H7 (cell line): ENCODE results near the gene PROK1. TPM values are rescaled to one million over a fixed set of nuclear protein-coding genes. Genes with fewer than 3 reads are reported as not detected.
A peak's percentile ranks its signal among the peaks of the same experiment; 100 is the strongest.
"Not testable (repeated sequence)": the region's sequence is repeated elsewhere in the genome, so short reads cannot be mapped to it uniquely, and the experiment has no call there.

Source experiments
- DNase-seq: peaks from one replicate; pipeline ENCODE4 v3.0.0; 2012
- H3K27me3 ChIP-seq: 2 replicates; pipeline ENCODE4 v1.6.0; 2011; ENCODE audit warnings: mild to moderate bottlenecking, low read length; ENCODE audit not compliant: control insufficient read depth, insufficient read depth
- H3K36me3 ChIP-seq: replicated peaks from 2 replicates; pipeline ENCODE4 v1.5.1; 2011; ENCODE audit warnings: low read length; ENCODE audit not compliant: control insufficient read depth, insufficient read depth
- H3K4me3 ChIP-seq: 2 replicates; pipeline ENCODE4 v1.5.1; 2011; ENCODE audit warnings: low read depth, mild to moderate bottlenecking, control low read depth, low read length, moderate library complexity; ENCODE audit not compliant: insufficient read depth
- total RNA-seq: library from RNA; depleted of rRNA; stranded (reverse); fragments of >200 nt; shearing (Covaris generic); gene quantifications from 2 replicates; pipeline ENCODE4 v1.2.3, GENCODE V29; 2014; rRNA removed

The PROK1 gene, protein sequence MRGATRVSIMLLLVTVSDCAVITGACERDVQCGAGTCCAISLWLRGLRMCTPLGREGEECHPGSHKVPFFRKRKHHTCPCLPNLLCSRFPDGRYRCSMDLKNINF
- total RNA-seq = not detected in 2 replicates

GRCh38 chr1:110450929-110451328, at the start of gene PROK1:
TSS of gene PROK1 (plus strand) at chr1:110451149. CDS start at chr1:110451217, 68 bp downstream.
- H3K27me3 ChIP-seq = no peaks in the 10 kb centered on the region
- no peak for DNase-seq
- H3K36me3 ChIP-seq = no peaks in the 10 kb centered on the region
- H3K4me3 ChIP-seq = no peak within 1 kb of the TSS

GRCh38 chr1:110403805-110404204, 47.1 kb upstream of the PROK1 start:
- Histone ChIP-seq H3K36me3 (peaks cover 16% of the 10 kb centered on the region), H3K4me3 (no peak overlapping the region)

DNA sequence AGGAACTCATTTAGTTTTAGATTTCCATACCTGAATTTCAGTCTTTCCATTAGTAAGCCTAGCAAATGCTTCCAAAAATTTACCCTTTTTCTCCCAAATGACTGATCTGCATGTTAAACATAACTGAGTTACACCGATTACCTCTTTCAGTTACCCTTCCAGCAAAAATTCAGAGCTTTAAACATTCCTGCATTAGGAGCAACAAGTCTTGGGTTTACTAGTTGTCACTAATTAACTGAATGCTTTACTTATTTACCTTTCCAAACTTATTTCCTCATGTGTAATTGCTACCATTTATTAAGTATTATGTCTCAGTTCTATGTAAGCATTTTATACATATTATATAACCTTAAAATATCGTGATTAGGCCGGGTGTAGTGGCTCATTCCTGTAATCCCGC, 46.5 kb upstream of the PROK1 start:
- Histone ChIP-seq H3K36me3 (peaks cover 16% of the 10 kb centered on the region), H3K27me3 (no peaks in the 10 kb centered on the region), H3K4me3 (no peak overlapping the region)
- DNase-seq = no peak

More at GRCh38 chr1:110403805-110404204, 47.1 kb upstream of the PROK1 start:
- no peaks in the 10 kb centered on the region for H3K27me3 ChIP-seq
- DNase-seq = no peak

DNA sequence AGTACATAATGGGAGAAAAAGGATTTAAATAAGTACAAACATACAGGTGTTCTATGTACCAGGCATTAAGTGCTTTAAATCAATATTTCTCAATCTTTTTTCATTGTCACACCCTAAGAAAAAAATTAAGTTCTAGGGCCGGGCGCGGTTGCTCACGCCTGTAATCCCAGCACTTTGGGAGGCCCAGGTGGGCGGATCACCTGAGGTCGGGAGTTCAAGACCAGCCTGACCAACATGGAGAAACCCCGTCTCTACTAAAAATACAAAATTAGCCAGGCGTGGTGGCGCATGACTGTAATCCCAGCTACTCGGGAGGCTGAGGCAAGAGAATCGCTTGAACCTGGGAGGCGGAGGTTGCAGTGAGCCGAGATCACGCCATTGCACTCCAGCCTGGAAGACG, 44.5 kb upstream of the PROK1 start:
- not testable (repeated sequence) for DNase-seq, H3K4me3 ChIP-seq, H3K27me3 ChIP-seq
- peaks cover 13% of the 10 kb centered on the region for H3K36me3 ChIP-seq

- DNase-seq = peak; percentile 83
- Histone ChIP-seq H3K27me3 (no peaks in the 10 kb centered on the region), H3K4me3 (peak within 1 kb of the TSS; percentile 85), H3K36me3 (peaks cover 7% of the 10 kb centered on the region)
Measured at GRCh38 chr1:110407260-110408210, 43.4 kb upstream of the PROK1 start, which contains the start of gene LAMTOR5. TSS of gene LAMTOR5 (minus strand) at chr1:110407694. CDS start at chr1:110407620, 74 bp downstream.

- Histone ChIP-seq H3K36me3 (peaks cover 3% of the 10 kb centered on the region; the same call in 1 of the 2 replicates), H3K4me3 (no peak overlapping the region), H3K27me3 (no peaks in the 10 kb centered on the region)
- no peak for DNase-seq
Measured at GRCh38 chr1:110408488-110408887, 42.5 kb upstream of the PROK1 start.

GRCh38 chr1:110409316-110409715, 41.6 kb upstream of the PROK1 start:
- Histone ChIP-seq H3K4me3 (no peak overlapping the region), H3K27me3 (no peaks in the 10 kb centered on the region), H3K36me3 (no peaks in the 10 kb centered on the region; the same call in 1 of the 2 replicates)
- DNase-seq = no peak

DNA sequence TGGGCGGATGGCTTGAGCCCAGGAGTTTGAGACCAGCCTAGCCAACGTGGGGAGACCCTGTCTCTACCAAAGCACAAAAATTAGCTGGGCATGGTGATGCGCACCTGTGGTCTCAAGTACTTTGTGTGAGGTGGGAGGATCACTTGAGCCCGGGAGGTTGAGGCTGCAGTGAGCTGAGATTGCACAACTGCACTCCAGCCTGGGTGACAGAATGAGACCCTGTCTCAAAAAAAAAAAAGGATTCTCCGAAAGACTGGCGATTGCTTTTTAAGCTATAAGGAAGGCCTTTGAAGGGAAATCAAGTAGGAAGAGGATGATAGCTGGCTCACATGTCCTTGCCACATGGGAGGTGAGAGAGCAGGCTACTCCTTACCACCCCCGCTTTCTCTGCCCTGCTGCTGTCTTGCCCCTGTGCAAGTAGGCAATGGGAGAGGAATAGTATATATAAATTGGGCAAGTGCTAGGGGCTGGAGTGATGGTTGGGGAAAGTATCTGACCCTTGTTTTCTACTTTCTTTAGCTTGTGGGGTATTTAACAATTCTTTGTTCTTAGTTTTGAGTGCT, 39.7 kb upstream of the PROK1 start:
- no peak for DNase-seq
- Histone ChIP-seq H3K36me3 (no peaks in the 10 kb centered on the region), H3K27me3 (no peaks in the 10 kb centered on the region), H3K4me3 (no peak overlapping the region)

- no peaks in the 10 kb centered on the region for H3K27me3 ChIP-seq
- DNase-seq = peak; percentile 84
- H3K4me3 ChIP-seq = no peak overlapping the region
- H3K36me3 ChIP-seq = no peaks in the 10 kb centered on the region
Measured at GRCh38 chr1:110412576-110412975, 38.4 kb upstream of the PROK1 start.

DNA sequence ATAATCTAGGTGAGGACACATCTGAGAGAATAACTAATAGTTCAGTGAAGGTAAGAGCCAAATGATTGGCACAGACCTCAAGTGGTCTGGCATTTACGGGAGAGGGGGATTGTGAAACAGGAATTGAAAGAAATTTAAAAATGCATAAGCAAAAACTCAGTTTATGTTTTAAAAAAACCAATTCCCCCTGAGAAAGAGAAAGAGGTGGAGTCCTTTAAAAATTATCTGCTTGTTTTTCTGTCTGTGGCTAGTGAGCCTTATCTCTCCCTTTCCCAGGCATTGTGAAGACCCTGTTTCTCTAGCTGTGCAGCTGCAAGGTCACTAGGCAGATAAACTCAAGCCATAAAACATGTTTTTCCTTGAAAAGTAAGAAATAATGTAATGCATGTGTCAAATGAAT, 37.9 kb upstream of the PROK1 start:
- not testable (repeated sequence) for H3K36me3 ChIP-seq, H3K27me3 ChIP-seq, H3K4me3 ChIP-seq, DNase-seq

DNA sequence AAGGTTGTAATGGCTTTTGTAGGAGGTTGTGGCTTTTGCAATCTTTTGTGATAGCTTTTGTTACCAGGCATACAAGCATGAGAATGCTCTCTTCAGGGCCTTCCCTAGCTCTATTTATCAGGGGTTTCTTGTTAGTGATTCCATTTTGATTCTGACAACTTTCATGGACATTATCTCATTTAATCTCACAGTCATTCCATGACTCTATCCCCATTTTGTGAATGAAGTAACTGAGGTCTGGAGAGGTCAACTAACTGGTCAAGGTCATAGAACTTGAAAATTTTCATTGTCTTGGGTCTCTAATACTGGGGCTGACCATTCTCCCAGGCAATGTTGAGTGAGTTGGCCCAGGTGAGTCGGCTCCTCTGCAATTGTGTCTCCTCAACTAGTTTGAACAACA, 32.2 kb upstream of the PROK1 start:
- no peaks in the 10 kb centered on the region for H3K36me3 ChIP-seq
- DNase-seq = no peak
- H3K27me3 ChIP-seq = no peaks in the 10 kb centered on the region
- H3K4me3 ChIP-seq = no peak overlapping the region

- Histone ChIP-seq H3K27me3 (no peaks in the 10 kb centered on the region), H3K4me3 (no peak overlapping the region), H3K36me3 (no peaks in the 10 kb centered on the region)
- no peak for DNase-seq
Measured at GRCh38 chr1:110420023-110420662, 30.8 kb upstream of the PROK1 start.

GRCh38 chr1:110420874-110421793, 29.8 kb upstream of the PROK1 start:
- Histone ChIP-seq H3K27me3 (no peaks in the 10 kb centered on the region), H3K36me3 (no peaks in the 10 kb centered on the region), H3K4me3 (no peak overlapping the region)
- DNase-seq = no peak
